NCI-H2081 (cell line): ENCODE data around the gene UNC45B.
"Not testable (repeated sequence)": the region's sequence is repeated elsewhere in the genome, so short reads cannot be mapped to it uniquely, and the experiment has no call there.

Source experiments
- DNase-seq, 2 experiments: peaks; one replicate each; lab custom pipeline; 2025; lab: John Stamatoyannopoulos, UW

Gene UNC45B

GRCh38 chr17:35142467-35142796 is 5.2 kb upstream of the UNC45B start:
- DNase-seq, result no peak

- DNase-seq, result no peak
Measured at GRCh38 chr17:35144840-35145239, 2.8 kb upstream of the UNC45B start.

GRCh38 chr17:35146214-35146833 is 1.3 kb upstream of the UNC45B start:
- no peak for DNase-seq

- DNase-seq, result no peak
Measured at GRCh38 chr17:35148144-35148543, 527 bp downstream of the UNC45B start.

- no peak for DNase-seq
Measured at GRCh38 chr17:35149941-35150340, 2.3 kb downstream of the UNC45B start.

- DNase-seq, result not testable (repeated sequence)
Measured at GRCh38 chr17:35151080-35151479, 3.5 kb downstream of the UNC45B start.

GRCh38 chr17:35152421-35153140 is 5.0 kb downstream of the UNC45B start:
- DNase-seq, result no peak

GRCh38 chr17:35154196-35155165 is 6.9 kb downstream of the UNC45B start:
- no peak for DNase-seq

- DNase-seq, result no peak
Measured at GRCh38 chr17:35155246-35155645, 7.6 kb downstream of the UNC45B start.

- no peak for DNase-seq
Measured at GRCh38 chr17:35159940-35160339, 12.3 kb downstream of the UNC45B start.

- no peak for DNase-seq
Measured at GRCh38 chr17:35160354-35161201, 13.0 kb downstream of the UNC45B start.

GRCh38 chr17:35161281-35161761 is 13.7 kb downstream of the UNC45B start:
- DNase-seq, result no peak

- DNase-seq, result no peak
Measured at GRCh38 chr17:35162755-35163154, 15.1 kb downstream of the UNC45B start.

- no peak for DNase-seq
Measured at GRCh38 chr17:35163886-35164285, 16.3 kb downstream of the UNC45B start.

GRCh38 chr17:35164716-35165115 is 17.1 kb downstream of the UNC45B start:
- DNase-seq, result no peak

- DNase-seq, result no peak
Measured at GRCh38 chr17:35166526-35166925, 18.9 kb downstream of the UNC45B start.

- no peak for DNase-seq
Measured at GRCh38 chr17:35167046-35167445, 19.4 kb downstream of the UNC45B start.

GRCh38 chr17:35167666-35168065 is 20.0 kb downstream of the UNC45B start:
- no peak for DNase-seq

- no peak for DNase-seq
Measured at GRCh38 chr17:35169835-35170363, 22.3 kb downstream of the UNC45B start.

GRCh38 chr17:35170968-35171771 is 23.6 kb downstream of the UNC45B start:
- no peak for DNase-seq

GRCh38 chr17:35171834-35172233 is 24.2 kb downstream of the UNC45B start:
- no peak for DNase-seq
